Choroid plexus epithelial cell (primary cell): Measurements from ENCODE around the gene GNA14.

Experiments used
- DNase-seq: peaks from one replicate; pipeline ENCODE4 v3.0.0-alpha.2; 2010; ENCODE audit warnings: low read depth
- H3K4me3 ChIP-seq: 2 replicates; pipeline ENCODE4 v1.5.1; 2011; ENCODE audit warnings: low read depth, mild to moderate bottlenecking, control low read depth, low read length, moderate library complexity
- CTCF ChIP-seq: conservative IDR thresholded peaks from 2 replicates; pipeline ENCODE4 v1.5.1; 2011; ENCODE audit warnings: low read depth, mild to moderate bottlenecking, control low read depth, inconsistent platforms, low read length, moderate library complexity

GNA14 gene

DNA sequence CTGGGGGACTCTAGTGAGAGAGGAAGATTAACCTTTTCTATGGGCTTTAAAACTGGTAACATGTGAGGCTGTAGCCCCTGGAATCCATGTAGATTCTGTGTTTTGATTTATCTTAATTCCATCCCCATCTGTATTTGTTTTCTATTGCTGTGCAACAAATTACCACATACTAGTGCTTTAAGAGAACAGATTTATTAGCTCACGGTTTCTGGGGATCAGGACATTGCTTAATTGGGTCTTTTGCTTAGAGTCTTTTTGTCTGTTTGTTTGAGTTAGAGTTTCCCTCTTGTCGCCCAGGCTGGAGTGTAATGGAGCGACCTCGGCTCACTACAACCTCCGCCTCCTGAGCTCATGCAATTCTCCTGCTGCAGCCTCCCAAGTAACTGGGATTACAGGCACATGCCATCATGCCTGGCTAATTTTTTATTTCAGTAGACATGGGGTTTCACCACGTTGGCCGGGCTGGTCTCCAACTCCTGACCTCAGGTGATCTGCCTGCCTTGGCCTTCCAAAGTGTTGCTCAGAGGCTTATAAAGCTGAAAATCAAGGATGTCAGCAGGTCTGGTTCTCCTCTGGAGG lies 29.9 kb upstream of the GNA14 start:
- no peak for DNase-seq
- TF ChIP-seq CTCF, result no peak
- no peak overlapping the region for H3K4me3 ChIP-seq

DNA sequence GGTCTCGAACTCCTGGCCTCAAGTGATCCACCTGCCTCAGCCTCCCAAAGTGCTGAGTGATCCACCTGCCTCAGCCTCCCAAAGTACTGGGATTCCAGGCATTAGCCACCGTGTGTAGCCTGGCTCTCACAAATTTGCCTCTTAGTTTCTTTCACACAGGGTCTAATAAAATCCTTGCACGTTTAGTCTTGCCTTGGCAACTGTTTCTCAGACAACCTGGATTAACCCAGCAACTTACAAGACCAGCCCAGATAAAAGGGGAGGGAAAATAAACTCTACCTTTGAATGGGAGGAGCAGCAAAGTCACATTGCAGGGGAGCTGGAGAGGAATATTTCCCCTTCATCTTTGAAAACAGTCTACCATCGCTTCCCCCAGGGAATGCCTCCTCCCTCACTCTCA lies 29.3 kb upstream of the GNA14 start:
- H3K4me3 ChIP-seq, result no peak overlapping the region
- no peak for DNase-seq
- no peak for TF ChIP-seq CTCF

GRCh38 chr9:77673941-77674791 lies 26.0 kb upstream of the GNA14 start:
- peak; percentile 39 for DNase-seq
- no peak for TF ChIP-seq CTCF

DNA sequence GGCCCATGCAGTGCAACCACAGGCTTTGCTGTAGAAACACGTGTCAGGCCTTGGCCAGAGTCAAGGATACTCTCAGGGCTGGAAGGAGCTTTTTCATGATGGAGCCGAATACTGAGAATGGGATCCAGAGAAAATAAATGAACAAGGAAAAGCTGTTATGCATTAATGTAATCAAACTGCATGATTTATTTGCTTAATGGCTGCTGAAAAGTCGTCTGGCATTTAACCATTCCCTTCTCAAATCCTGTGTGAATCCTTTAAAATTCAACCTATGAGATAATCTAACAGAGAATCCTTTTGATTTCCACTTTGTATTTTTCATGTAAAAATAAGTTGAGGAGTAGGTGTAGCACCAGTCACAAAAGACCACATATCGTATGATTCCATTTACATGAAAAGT lies 24.1 kb upstream of the GNA14 start:
- DNase-seq, result no peak
- no peak for TF ChIP-seq CTCF
- no peak overlapping the region for H3K4me3 ChIP-seq

More at GRCh38 chr9:77673941-77674791, 26.0 kb upstream of the GNA14 start:
- H3K4me3 ChIP-seq, result no peak overlapping the region

DNA sequence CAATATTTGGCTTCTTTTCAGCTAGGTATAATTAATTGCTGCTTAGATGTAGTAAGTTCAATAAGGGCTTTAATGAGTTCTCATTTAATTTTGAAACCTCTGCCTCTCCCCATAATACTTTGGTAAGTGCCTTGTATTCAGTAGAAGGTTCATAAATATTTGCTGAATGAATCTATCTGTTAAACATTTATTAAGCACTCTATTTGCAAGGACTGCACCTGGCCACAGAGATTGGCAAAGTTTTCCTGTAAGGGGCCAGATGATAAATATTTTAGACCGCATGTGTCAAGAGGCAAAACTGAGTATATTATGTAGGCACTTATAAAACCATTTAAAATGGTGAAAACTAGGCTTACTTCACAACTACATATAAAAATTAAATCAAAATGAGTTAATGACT lies 19.0 kb upstream of the GNA14 start:
- DNase-seq, result no peak
- H3K4me3 ChIP-seq, result no peak overlapping the region
- no peak for TF ChIP-seq CTCF

GRCh38 chr9:77663754-77664153 lies 15.6 kb upstream of the GNA14 start:
- no peak overlapping the region for H3K4me3 ChIP-seq
- no peak for DNase-seq
- TF ChIP-seq CTCF, result no peak

- no peak overlapping the region for H3K4me3 ChIP-seq
- TF ChIP-seq CTCF, result no peak
- DNase-seq, result no peak
Measured at GRCh38 chr9:77661566-77662085, 13.5 kb upstream of the GNA14 start.
